Measurements from ENCODE around the gene HMGB4.

GRCh38 chr1:33898406-33898805 is 34.5 kb downstream of the HMGB4 start:
- TF ChIP-seq REST (IDR thresholded peaks at IDR 0.05; ENCODE audit: borderline replicate concordance) (no peak), POLR2AphosphoS5 (IDR thresholded peaks at IDR 0.05) (no peak), CTCF (IDR thresholded peaks at IDR 0.05; ENCODE audit: poor library complexity, severe bottlenecking) (no peak), SMC3 (conservative IDR thresholded peaks at IDR 0.05; ENCODE audit: poor library complexity) (no peak), EP300 (conservative IDR thresholded peaks at IDR 0.05; ENCODE audit: poor library complexity, severe bottlenecking) (no peak), MXI1 (conservative IDR thresholded peaks at IDR 0.05; ENCODE audit: poor library complexity, severe bottlenecking) (no peak), RAD21 (conservative IDR thresholded peaks at IDR 0.05) (no peak)

All from neural cell (in vitro differentiated cells).